Fibroblast of lung (primary cell): ENCODE results near the gene MPG. TPM values are rescaled to one million over a fixed set of nuclear protein-coding genes. Genes with fewer than 3 reads are reported as not detected.

Experiments
- DNase-seq, 2 donors: peaks; one replicate each; pipeline versions ENCODE4 v3.0.0 to v3.0.0-alpha.2; 2010; ENCODE audit warnings: low read depth in 2 of 2
- H2AFZ ChIP-seq: 2 replicates; pipeline ENCODE4 v1.5.1; 2012; ENCODE audit warnings: low read length, control low read depth, inconsistent platforms
- H3K27ac ChIP-seq: 2 replicates; pipeline ENCODE4 v1.5.1; 2011; ENCODE audit warnings: low read length, control low read depth; ENCODE audit not compliant: insufficient read depth
- H3K27me3 ChIP-seq: 2 replicates; pipeline ENCODE4 v1.5.1; 2011; ENCODE audit warnings: mild to moderate bottlenecking, low read length; ENCODE audit not compliant: control insufficient read depth, insufficient read depth
- H3K36me3 ChIP-seq: 2 replicates; pipeline ENCODE4 v1.5.1; 2011; ENCODE audit warnings: low read length; ENCODE audit not compliant: control insufficient read depth, insufficient read depth
- H3K4me1 ChIP-seq: 2 replicates; pipeline ENCODE4 v1.5.1; 2011; ENCODE audit warnings: low read length; ENCODE audit not compliant: control insufficient read depth, insufficient read depth; ENCODE audit errors: extremely low read depth
- H3K4me2 ChIP-seq: 2 replicates; pipeline ENCODE4 v1.5.1; 2011; ENCODE audit warnings: low read length, control low read depth; ENCODE audit not compliant: insufficient read depth; ENCODE audit errors: extremely low read depth
- H3K4me3 ChIP-seq, 4 experiments: fragments of 200-600 bp in 1 of 4; sonication (generic) in 1 of 4; replicated peaks in 1 of 4; 2 replicates each; pipeline ENCODE4 v1.5.1; 2011 to 2016; ENCODE audit warnings: low read length in 4 of 4, low read depth in 3 of 4, mild to moderate bottlenecking in 3 of 4, control low read depth in 2 of 4, inconsistent platforms in 1 of 4, mixed read lengths in 1 of 4; ENCODE audit not compliant: insufficient read depth in 1 of 4; ENCODE audit errors: control extremely low read depth in 1 of 4
- H3K79me2 ChIP-seq: 2 replicates; pipeline ENCODE4 v1.5.1; 2012; ENCODE audit warnings: mild to moderate bottlenecking, low read length, inconsistent platforms; ENCODE audit not compliant: control insufficient read depth, insufficient read depth
- H3K9ac ChIP-seq: 2 replicates; pipeline ENCODE4 v1.5.1; 2011; ENCODE audit warnings: mild to moderate bottlenecking, low read length, control low read depth; ENCODE audit not compliant: insufficient read depth
- H3K9me3 ChIP-seq: 2 replicates; pipeline ENCODE4 v1.5.1; 2012; ENCODE audit warnings: low read depth, low read length; ENCODE audit not compliant: control insufficient read depth, insufficient read depth
- H4K20me1 ChIP-seq: 2 replicates; pipeline ENCODE4 v1.5.1; 2011; ENCODE audit warnings: low read length; ENCODE audit not compliant: control insufficient read depth, insufficient read depth; ENCODE audit errors: extremely low read depth
- CTCF ChIP-seq, 2 donors: IDR thresholded peaks in 1 of 2; conservative IDR thresholded peaks in 1 of 2; 1 replicate in 1 of 2; 2 replicates in 1 of 2; pipeline ENCODE4 v1.5.1; 2011 to 2012; ENCODE audit warnings: low read length in 2 of 2, control low read depth in 1 of 2, inconsistent platforms in 1 of 2, low read depth in 1 of 2, mild to moderate bottlenecking in 1 of 2
- EZH2 ChIP-seq: IDR thresholded peaks from 2 replicates; pipeline ENCODE4 v1.5.1; 2012; ENCODE audit warnings: low read length, control low read depth, mild to moderate bottlenecking; ENCODE audit errors: missing control alignments
- polyA plus RNA-seq, 2 donors: library from polyadenylated mRNA; depleted of rRNA in 1 of 2; stranded (reverse) in 1 of 2; unstranded in 1 of 2; fragments of >200 nt; gene quantifications; 2 replicates each; pipeline ENCODE4 v1.2.1, GENCODE V29; 2011 to 2012; ENCODE audit warnings: missing spikeins in 1 of 2
- total RNA-seq: library from RNA; depleted of rRNA; stranded (reverse); fragments of >200 nt; gene quantifications from 2 replicates; pipeline ENCODE4 v1.2.1, GENCODE V29; 2014

MPG gene
- total and polyA plus RNA-seq, 2 donors (not counting 1 experiment from before 2014, with no cell fraction given) = 45.4 to 268 TPM

- peak; percentile 74 to 78 for DNase-seq
- no peaks in the 10 kb centered on the region for H3K27me3 ChIP-seq
- no peaks in the 10 kb centered on the region for H3K9me3 ChIP-seq
- TF ChIP-seq EZH2 (no peak), CTCF (conservative IDR thresholded peaks at IDR 0.05 in 1 of 2, IDR thresholded peaks at IDR 0.05 in 1 of 2; ENCODE audit: low read depth in 1 of 2, low read length in 2 of 2) (no peak)
- H3K79me2 ChIP-seq = peaks cover 52% of the 10 kb centered on the region
- peaks cover 68% of the 10 kb centered on the region for H3K4me1 ChIP-seq
- peak overlapping the region; percentile 90 for H3K9ac ChIP-seq
- peak overlapping the region; percentile 93 for H3K4me2 ChIP-seq
- H3K27ac ChIP-seq = peak overlapping the region; percentile 76
- H3K4me3 ChIP-seq = peak overlapping the region; percentile 62 to 82 (median 78)
- H2AFZ ChIP-seq = no peak overlapping the region
- H4K20me1 ChIP-seq = no peaks in the 10 kb centered on the region
- H3K36me3 ChIP-seq = peaks cover 2% of the 10 kb centered on the region
Observed at GRCh38 chr16:71540-72401, 6.3 kb upstream of the MPG start.

GRCh38 chr16:72561-73548, 5.2 kb upstream of the MPG start, which contains the start of gene RHBDF1:
Gene RHBDF1, minus strand, starts transcription at chr16:72631. Its CDS starts 7,616 bp downstream, at chr16:65015.
- TF ChIP-seq EZH2 (no peak), CTCF (conservative IDR thresholded peaks at IDR 0.05 in 1 of 2, IDR thresholded peaks at IDR 0.05 in 1 of 2; ENCODE audit: low read depth in 1 of 2, low read length in 2 of 2) (no peak)
- Histone ChIP-seq H3K4me3 (peak within 1 kb of the TSS; percentile 62 to 82 (median 78)), H3K27ac (peak within 1 kb of the TSS; percentile 79), H3K4me2 (peak within 1 kb of the TSS; percentile 93), H4K20me1 (no peaks in the 10 kb centered on the region), H2AFZ (no peak within 1 kb of the TSS), H3K79me2 (peaks cover 41% of the 10 kb centered on the region), H3K36me3 (no peaks in the 10 kb centered on the region), H3K9me3 (no peaks in the 10 kb centered on the region), H3K9ac (peak within 1 kb of the TSS; percentile 90), H3K4me1 (peaks cover 62% of the 10 kb centered on the region), H3K27me3 (no peaks in the 10 kb centered on the region)
- peak in 1 of 2 donors; percentile 55 for DNase-seq
